Astrocyte of the cerebellum (primary cell): ENCODE results near the gene GAST.

ENCODE experiments used
- DNase-seq: peaks from one replicate; pipeline ENCODE4 v3.0.0-alpha.2; 2011; ENCODE audit warnings: low read depth
- H3K4me3 ChIP-seq: 2 replicates; pipeline ENCODE4 v1.5.1; 2011; ENCODE audit warnings: mild to moderate bottlenecking, low read depth, low read length, moderate library complexity
- CTCF ChIP-seq: IDR thresholded peaks from 2 replicates; pipeline ENCODE4 v1.5.1; 2012; ENCODE audit warnings: low read length, low read depth, moderate library complexity, mild to moderate bottlenecking; ENCODE audit errors: missing control alignments
- in situ Hi-C: cut with HindIII; loops from 2 replicates; pipeline ENCODE4 v1.10.0; 2017; ENCODE audit warnings: low sequenced_read_pairs

Gene GAST

GRCh38 chr17:41739661-41740352 is 27.7 kb downstream of the GAST start:
- TF ChIP-seq CTCF, result no peak
- H3K4me3 ChIP-seq, result no peak overlapping the region
- in situ Hi-C loops, result loop anchor here (25.0 kb wide), 1 partner anchor 222 kb away; the partner anchor contains the start of gene CNP
- DNase-seq, result no peak

GRCh38 chr17:41740506-41740905 is 28.4 kb downstream of the GAST start:
- in situ Hi-C loops, result loop anchor here (25.0 kb wide), 1 partner anchor 222 kb away; the partner anchor contains the start of gene CNP

GRCh38 chr17:41741709-41742108 is 29.6 kb downstream of the GAST start:
- no peak overlapping the region for H3K4me3 ChIP-seq
- no peak for TF ChIP-seq CTCF
- no peak for DNase-seq

More at GRCh38 chr17:41740506-41740905, 28.4 kb downstream of the GAST start:
- TF ChIP-seq CTCF, result no peak
- no peak for DNase-seq
- no peak overlapping the region for H3K4me3 ChIP-seq

GRCh38 chr17:41748275-41748674 is 36.1 kb downstream of the GAST start:
- TF ChIP-seq CTCF, result no peak
- no peak overlapping the region for H3K4me3 ChIP-seq
- DNase-seq, result no peak
- in situ Hi-C loops, result loop anchor here (25.0 kb wide), 1 partner anchor 214 kb away; the partner anchor contains the start of gene CNP

More at GRCh38 chr17:41741709-41742108, 29.6 kb downstream of the GAST start:
- in situ Hi-C loops, result loop anchor here (25.0 kb wide), 1 partner anchor 221 kb away; the partner anchor contains the start of gene CNP

- TF ChIP-seq CTCF, result no peak
- H3K4me3 ChIP-seq, result no peak overlapping the region
- DNase-seq, result no peak
- in situ Hi-C loops, result no loop called here
Measured at GRCh38 chr17:41750862-41751261, 38.7 kb downstream of the GAST start.

- no peak overlapping the region for H3K4me3 ChIP-seq
- in situ Hi-C loops, result no loop called here
- DNase-seq, result no peak
- TF ChIP-seq CTCF, result no peak
Measured at GRCh38 chr17:41751288-41751687, 39.2 kb downstream of the GAST start.
